Neural cell (in vitro differentiated cells): ENCODE results near the gene PPM1B. TPM values are rescaled to one million over a fixed set of nuclear protein-coding genes. Genes with fewer than 3 reads are reported as not detected.

Experiments
- H2AFZ ChIP-seq: fragments of 200-600, 300-800 bp; sonication (generic), shearing (Covaris generic); 2 replicates; pipeline ENCODE4 v1.6.0; 2014; ENCODE audit warnings: low read depth, mild to moderate bottlenecking, antibody characterized with exemption, low read length, moderate library complexity
- H3F3A ChIP-seq: fragments of 200-600 bp; shearing (Covaris generic); 2 replicates; pipeline ENCODE4 v1.6.1; 2016; ENCODE audit warnings: mild to moderate bottlenecking, moderate library complexity, mixed read lengths, antibody characterized with exemption, low read length; ENCODE audit not compliant: insufficient read depth, poor library complexity, severe bottlenecking
- H3K27ac ChIP-seq: fragments of 200-600, 300-800 bp; sonication (generic), shearing (Covaris generic); 2 replicates; pipeline ENCODE4 v1.5.1; 2014; ENCODE audit warnings: mild to moderate bottlenecking, low read length, moderate library complexity
- H3K27me3 ChIP-seq: fragments of 300-800, 200-600 bp; sonication (generic), shearing (Covaris generic); 2 replicates; pipeline ENCODE4 v1.6.0; 2014; ENCODE audit warnings: mild to moderate bottlenecking, low read depth, low read length, moderate library complexity; ENCODE audit not compliant: insufficient read depth
- H3K36me3 ChIP-seq: fragments of 300-800, 200-600 bp; sonication (generic), shearing (Covaris generic); 2 replicates; pipeline ENCODE4 v1.5.1; 2014; ENCODE audit warnings: mild to moderate bottlenecking, antibody characterized with exemption, low read length, moderate library complexity; ENCODE audit not compliant: insufficient read depth
- H3K4me2 ChIP-seq: fragments of 300-800, 200-600 bp; sonication (generic), shearing (Covaris generic); 2 replicates; pipeline ENCODE4 v1.6.0; 2014; ENCODE audit warnings: mild to moderate bottlenecking, low read length
- H3K4me3 ChIP-seq: fragments of 300-800, 200-600 bp; sonication (generic), shearing (Covaris generic); 2 replicates; pipeline ENCODE4 v1.5.1; 2014; ENCODE audit warnings: mild to moderate bottlenecking, low read length, moderate library complexity
- H3K79me2 ChIP-seq: fragments of 200-600 bp; shearing (Covaris generic); replicated peaks from 2 replicates; pipeline ENCODE4 v1.6.0; 2014; ENCODE audit warnings: mild to moderate bottlenecking, low read length, moderate library complexity; ENCODE audit not compliant: insufficient read depth
- H3K9ac ChIP-seq: fragments of 300-800, 200-600 bp; sonication (generic), shearing (Covaris generic); 2 replicates; pipeline ENCODE4 v1.6.1; 2016; ENCODE audit warnings: mild to moderate bottlenecking, low read length, mixed read lengths
- H3K9me2 ChIP-seq: fragments of 200-600 bp; shearing (Covaris generic); 2 replicates; pipeline ENCODE4 v1.6.1; 2016; ENCODE audit warnings: mild to moderate bottlenecking, low read length, mixed read lengths; ENCODE audit not compliant: insufficient read depth
- H3K9me3 ChIP-seq: fragments of 200-600, 300-800 bp; sonication (generic), shearing (Covaris generic); 2 replicates; pipeline ENCODE4 v1.6.1; 2016; ENCODE audit warnings: mild to moderate bottlenecking, mixed run types, low read length, moderate library complexity, mixed read lengths
- H4K20me1 ChIP-seq: fragments of 200-600 bp; shearing (Covaris generic); 2 replicates; pipeline ENCODE4 v1.6.1; 2016; ENCODE audit warnings: mild to moderate bottlenecking, mixed run types; ENCODE audit not compliant: insufficient read depth
- EP300 ChIP-seq: fragments of 450-650 bp; conservative IDR thresholded peaks from 2 replicates; pipeline ENCODE4 v1.6.1; 2014; ENCODE audit warnings: antibody characterized with exemption, mild to moderate bottlenecking, moderate library complexity; ENCODE audit not compliant: poor library complexity, severe bottlenecking
- EZH2 ChIP-seq: fragments of 200-600, 300-800 bp; shearing (Covaris generic), sonication (generic); IDR thresholded peaks from 2 replicates; pipeline ENCODE4 v1.6.1; 2014; ENCODE audit warnings: antibody characterized with exemption, low read length, borderline replicate concordance, mild to moderate bottlenecking; ENCODE audit not compliant: insufficient read depth, poor library complexity, severe bottlenecking
- MXI1 ChIP-seq: fragments of 450-650 bp; conservative IDR thresholded peaks from 2 replicates; pipeline ENCODE4 v1.6.1; 2014; ENCODE audit warnings: antibody characterized with exemption, mild to moderate bottlenecking; ENCODE audit not compliant: poor library complexity, severe bottlenecking
- POLR2AphosphoS5 ChIP-seq: IDR thresholded peaks from 2 replicates; pipeline ENCODE4 v1.6.1; 2012
- RAD21 ChIP-seq: fragments of 450-650 bp; conservative IDR thresholded peaks from 2 replicates; pipeline ENCODE4 v1.6.1; 2014; ENCODE audit warnings: antibody characterized with exemption, mild to moderate bottlenecking, moderate library complexity
- SMC3 ChIP-seq: fragments of 450-650 bp; conservative IDR thresholded peaks from 2 replicates; pipeline ENCODE4 v1.6.1; 2014; ENCODE audit warnings: antibody characterized with exemption, mild to moderate bottlenecking, moderate library complexity; ENCODE audit not compliant: poor library complexity
- TAF1 ChIP-seq: IDR thresholded peaks from 2 replicates; pipeline ENCODE4 v1.6.1; 2012; ENCODE audit warnings: low read depth
- polyA plus RNA-seq: library from polyadenylated mRNA; depleted of rRNA; stranded (reverse); fragments of >200 nt; gene quantifications from 2 replicates; pipeline ENCODE4 v1.2.3, GENCODE V29; 2014
- TF ChIP-seq, protein P1 (sequence below): fragments of 450-650 bp; IDR thresholded peaks from 2 replicates; pipeline ENCODE4 v1.5.1; 2014; ENCODE audit warnings: antibody characterized with exemption, mild to moderate bottlenecking, moderate library complexity; ENCODE audit not compliant: poor library complexity, severe bottlenecking
- TF ChIP-seq, protein P2 (sequence below): IDR thresholded peaks from 2 replicates; pipeline ENCODE4 v1.6.1; 2012; ENCODE audit warnings: borderline replicate concordance

The PPM1B gene
- polyA plus RNA-seq, 1 donor from 2014 or later: 116 TPM

DNA sequence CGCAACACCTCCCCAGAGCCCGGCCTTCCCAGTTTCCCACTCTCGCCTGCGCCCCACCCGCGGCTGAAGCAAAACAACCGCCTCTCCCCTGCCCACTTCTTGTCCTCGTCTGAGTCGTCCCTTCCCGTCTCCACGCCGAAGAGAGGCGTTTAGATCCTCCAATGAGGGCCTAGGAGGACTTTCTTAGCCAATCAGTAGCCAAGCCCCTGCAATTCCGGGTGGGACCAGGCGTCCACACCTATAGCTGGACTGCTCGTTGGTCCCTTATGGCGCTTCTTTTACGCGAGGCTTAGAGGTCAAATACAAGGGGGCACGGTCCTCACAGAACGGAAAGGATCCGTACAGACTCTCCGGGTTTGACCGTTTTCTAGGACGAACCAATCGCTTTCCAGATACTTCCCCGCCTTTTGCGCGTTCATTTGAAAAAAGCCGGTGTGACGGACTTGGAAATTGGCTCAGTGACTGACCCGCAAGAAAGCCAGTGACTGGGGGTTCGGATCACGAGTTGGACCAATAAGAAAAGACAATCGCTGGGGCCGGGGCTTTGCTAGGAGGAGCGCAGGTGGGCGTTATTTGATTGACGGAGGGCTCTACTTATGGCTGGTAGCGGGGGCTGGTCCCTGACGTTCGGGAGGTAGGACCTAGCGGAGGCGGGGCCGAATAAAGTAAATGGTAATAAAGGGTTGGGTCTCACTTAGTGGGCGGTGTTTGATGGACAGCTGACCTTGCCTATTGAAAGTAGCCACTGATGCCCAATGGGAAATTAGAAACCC is 581 bp upstream of the PPM1B start:
- Histone ChIP-seq H3F3A (no peaks in the 10 kb centered on the region), H3K9ac (peak overlapping the region; percentile 71), H4K20me1 (no peaks in the 10 kb centered on the region), H2AFZ (peak overlapping the region; percentile 31), H3K27ac (peak overlapping the region; percentile 91), H3K9me2 (no peaks in the 10 kb centered on the region), H3K79me2 (peaks cover 34% of the 10 kb centered on the region), H3K4me3 (peak overlapping the region; percentile 67), H3K9me3 (no peaks in the 10 kb centered on the region), H3K36me3 (no peaks in the 10 kb centered on the region), H3K4me2 (no peak overlapping the region), H3K27me3 (no peaks in the 10 kb centered on the region)
- TF ChIP-seq TAF1 (no peak), MXI1 (peak; percentile 38), RAD21 (no peak), EP300 (no peak), POLR2AphosphoS5 (peak; percentile 69), EZH2 (no peak), SMC3 (no peak)
- TF ChIP-seq, protein P1, sequence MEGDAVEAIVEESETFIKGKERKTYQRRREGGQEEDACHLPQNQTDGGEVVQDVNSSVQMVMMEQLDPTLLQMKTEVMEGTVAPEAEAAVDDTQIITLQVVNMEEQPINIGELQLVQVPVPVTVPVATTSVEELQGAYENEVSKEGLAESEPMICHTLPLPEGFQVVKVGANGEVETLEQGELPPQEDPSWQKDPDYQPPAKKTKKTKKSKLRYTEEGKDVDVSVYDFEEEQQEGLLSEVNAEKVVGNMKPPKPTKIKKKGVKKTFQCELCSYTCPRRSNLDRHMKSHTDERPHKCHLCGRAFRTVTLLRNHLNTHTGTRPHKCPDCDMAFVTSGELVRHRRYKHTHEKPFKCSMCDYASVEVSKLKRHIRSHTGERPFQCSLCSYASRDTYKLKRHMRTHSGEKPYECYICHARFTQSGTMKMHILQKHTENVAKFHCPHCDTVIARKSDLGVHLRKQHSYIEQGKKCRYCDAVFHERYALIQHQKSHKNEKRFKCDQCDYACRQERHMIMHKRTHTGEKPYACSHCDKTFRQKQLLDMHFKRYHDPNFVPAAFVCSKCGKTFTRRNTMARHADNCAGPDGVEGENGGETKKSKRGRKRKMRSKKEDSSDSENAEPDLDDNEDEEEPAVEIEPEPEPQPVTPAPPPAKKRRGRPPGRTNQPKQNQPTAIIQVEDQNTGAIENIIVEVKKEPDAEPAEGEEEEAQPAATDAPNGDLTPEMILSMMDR: peak; percentile 29
- TF ChIP-seq, protein P2, sequence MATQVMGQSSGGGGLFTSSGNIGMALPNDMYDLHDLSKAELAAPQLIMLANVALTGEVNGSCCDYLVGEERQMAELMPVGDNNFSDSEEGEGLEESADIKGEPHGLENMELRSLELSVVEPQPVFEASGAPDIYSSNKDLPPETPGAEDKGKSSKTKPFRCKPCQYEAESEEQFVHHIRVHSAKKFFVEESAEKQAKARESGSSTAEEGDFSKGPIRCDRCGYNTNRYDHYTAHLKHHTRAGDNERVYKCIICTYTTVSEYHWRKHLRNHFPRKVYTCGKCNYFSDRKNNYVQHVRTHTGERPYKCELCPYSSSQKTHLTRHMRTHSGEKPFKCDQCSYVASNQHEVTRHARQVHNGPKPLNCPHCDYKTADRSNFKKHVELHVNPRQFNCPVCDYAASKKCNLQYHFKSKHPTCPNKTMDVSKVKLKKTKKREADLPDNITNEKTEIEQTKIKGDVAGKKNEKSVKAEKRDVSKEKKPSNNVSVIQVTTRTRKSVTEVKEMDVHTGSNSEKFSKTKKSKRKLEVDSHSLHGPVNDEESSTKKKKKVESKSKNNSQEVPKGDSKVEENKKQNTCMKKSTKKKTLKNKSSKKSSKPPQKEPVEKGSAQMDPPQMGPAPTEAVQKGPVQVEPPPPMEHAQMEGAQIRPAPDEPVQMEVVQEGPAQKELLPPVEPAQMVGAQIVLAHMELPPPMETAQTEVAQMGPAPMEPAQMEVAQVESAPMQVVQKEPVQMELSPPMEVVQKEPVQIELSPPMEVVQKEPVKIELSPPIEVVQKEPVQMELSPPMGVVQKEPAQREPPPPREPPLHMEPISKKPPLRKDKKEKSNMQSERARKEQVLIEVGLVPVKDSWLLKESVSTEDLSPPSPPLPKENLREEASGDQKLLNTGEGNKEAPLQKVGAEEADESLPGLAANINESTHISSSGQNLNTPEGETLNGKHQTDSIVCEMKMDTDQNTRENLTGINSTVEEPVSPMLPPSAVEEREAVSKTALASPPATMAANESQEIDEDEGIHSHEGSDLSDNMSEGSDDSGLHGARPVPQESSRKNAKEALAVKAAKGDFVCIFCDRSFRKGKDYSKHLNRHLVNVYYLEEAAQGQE: peak; percentile 60

DNA sequence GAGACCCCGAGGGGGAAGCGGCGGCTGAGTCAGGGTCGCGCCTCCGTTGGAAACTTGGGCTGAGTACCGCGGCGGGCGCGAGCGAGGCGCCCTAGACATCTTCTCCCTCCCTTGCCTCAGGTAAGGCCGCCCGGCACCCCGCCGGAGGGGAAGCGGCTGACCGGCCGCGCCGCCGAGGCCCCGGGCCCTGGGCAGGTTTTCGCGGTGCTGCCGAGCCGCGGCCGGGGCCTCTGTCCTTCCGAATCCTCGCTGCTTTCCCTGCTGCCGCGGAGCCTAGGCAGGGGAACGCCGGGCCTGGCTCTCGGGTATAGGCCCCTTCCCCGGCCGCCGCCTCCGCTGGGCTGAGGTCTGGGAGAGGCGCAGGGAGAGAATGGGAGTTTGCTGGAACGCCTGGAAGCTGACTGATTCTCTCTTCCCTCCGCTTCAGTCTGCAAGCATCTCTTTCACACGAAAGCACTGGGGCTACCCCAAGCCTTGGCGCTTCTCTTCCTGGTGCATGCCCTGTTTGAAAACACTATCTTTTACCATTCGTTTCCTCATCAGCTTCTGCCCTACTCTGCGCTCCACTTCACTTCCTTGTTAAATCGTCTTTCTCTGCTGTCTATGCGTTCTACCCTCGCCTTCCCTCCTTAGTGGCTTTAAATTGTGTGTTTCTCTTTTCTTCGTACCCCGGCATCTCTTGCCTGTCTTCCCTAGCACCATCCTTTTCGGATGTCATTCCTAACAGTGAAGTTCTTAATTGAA is 652 bp downstream of the PPM1B start:
- Histone ChIP-seq H3K27me3 (no peaks in the 10 kb centered on the region), H3K79me2 (peaks cover 47% of the 10 kb centered on the region), H3K9me2 (no peaks in the 10 kb centered on the region), H3K36me3 (no peaks in the 10 kb centered on the region), H3K27ac (peak overlapping the region; percentile 86), H3K9ac (peak overlapping the region; percentile 89), H3K4me3 (peak overlapping the region; percentile 67), H4K20me1 (no peaks in the 10 kb centered on the region), H3F3A (no peaks in the 10 kb centered on the region), H2AFZ (no peak overlapping the region), H3K9me3 (no peaks in the 10 kb centered on the region), H3K4me2 (peak overlapping the region; percentile 78)
- TF ChIP-seq EP300 (peak; percentile 4), TAF1 (no peak), SMC3 (peak; percentile 7), POLR2AphosphoS5 (peak; percentile 48), EZH2 (no peak), MXI1 (peak; percentile 32)
- TF ChIP-seq, protein P1: no peak
- TF ChIP-seq, protein P2: no peak
